OCI-M1 (cell line): ENCODE results near the gene ACKR1.

Experiments used
- DNase-seq: peaks from one replicate; lab custom pipeline; 2025; lab: John Stamatoyannopoulos, UW

Gene ACKR1

GRCh38 chr1:159222075-159222865 is 17.6 kb downstream of the ACKR1 start:
- DNase-seq, result peak; percentile 37

- DNase-seq, result peak; percentile 74
Measured at GRCh38 chr1:159223004-159223403, 18.3 kb downstream of the ACKR1 start.

GRCh38 chr1:159228554-159228953 is 23.9 kb downstream of the ACKR1 start:
- DNase-seq, result peak; percentile 62

DNA sequence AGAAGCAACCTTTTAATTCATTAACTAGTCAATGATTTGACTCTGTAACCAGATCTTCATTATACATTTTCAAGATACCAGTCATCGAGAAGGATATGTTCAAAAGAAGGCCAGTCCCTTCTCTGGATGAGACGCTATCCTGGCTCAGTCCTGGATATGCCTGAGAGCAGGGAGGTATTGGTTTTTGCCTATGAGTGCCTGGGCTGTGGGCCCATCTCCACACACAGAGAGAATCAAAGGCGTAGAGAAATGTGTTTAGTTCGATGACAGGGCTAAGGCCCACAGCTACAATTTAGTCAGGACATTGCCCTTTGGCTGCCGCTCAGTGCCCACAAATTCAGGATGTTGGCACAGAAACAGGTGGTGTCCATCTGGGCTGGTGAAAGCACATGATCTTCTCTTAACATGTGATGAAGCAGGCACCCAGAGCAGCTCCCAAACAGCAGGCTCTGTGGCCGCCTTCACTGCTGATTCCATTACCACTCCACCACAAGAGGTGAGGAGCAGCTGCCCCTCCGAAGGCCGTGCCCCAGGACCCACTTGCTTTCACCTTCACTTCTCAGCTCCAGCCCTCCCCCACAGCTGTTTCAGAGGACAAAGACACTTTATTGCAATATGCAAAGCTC is 24.7 kb downstream of the ACKR1 start:
- no peak for DNase-seq

DNA sequence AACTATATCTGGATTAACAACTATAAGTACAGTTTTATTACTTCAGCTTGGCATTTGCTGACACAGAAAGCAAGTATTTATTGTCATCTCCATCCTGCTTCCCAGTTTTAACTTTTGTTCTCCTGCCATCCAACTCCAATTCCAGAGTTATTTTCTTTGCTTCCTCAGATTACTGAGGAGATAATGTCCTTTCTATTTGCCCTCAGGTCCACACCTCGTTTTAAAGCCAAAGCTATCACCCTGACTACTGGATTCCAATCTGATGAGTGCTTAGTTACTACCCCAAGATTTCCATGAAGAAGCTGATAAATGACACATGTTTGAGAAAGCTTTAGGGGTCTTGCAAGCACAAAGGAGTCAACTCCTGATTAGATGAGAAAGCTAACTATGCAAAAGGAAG is 25.2 kb downstream of the ACKR1 start:
- DNase-seq, result no peak

DNA sequence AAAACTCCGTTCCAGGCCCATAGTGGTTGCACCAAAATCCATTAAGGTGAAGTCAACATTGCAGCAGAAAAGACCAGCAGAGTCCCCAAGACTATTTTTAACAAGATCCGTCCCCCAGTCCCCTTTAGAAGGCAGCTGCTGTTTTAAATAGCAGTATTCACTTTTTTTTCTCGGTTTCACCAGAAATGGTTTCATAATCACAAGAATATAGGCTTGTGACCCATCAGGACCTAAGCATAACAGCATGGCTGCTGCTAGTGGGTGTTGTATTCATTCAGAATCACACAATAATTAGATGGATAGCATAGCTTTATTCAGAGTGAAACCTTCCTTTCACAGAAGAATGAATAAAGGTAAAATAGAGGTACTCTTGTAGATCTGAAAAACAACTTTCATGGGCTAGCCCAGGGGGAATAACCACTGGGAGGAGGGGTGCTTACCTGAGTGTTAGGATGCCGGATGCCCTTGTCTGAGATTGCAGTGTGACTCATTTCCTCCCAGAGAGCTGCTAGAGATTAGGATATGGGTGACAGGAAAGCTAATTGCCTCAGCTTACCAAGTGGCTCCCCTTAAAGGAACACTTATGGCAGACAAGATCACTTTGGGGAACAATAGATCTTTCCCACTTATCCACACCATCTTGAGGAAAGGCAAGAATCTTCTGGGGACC is 35.0 kb downstream of the ACKR1 start:
- no peak for DNase-seq

- no peak for DNase-seq
Measured at GRCh38 chr1:159247266-159247665, 42.6 kb downstream of the ACKR1 start.

GRCh38 chr1:159248311-159248710 is 43.6 kb downstream of the ACKR1 start:
- no peak for DNase-seq

- DNase-seq, result peak; percentile 38
Measured at GRCh38 chr1:159250638-159251216, 46.1 kb downstream of the ACKR1 start.
